HEK293 (cell line): ENCODE results near the gene DCST1.

Source experiments
- KLF1 ChIP-seq: fragments of 450-650 bp; formaldehyde crosslinking; IDR thresholded peaks from 2 replicates; pipeline ENCODE4 v1.5.1; 2016; ENCODE audit warnings: missing biosample characterization, missing genetic modification characterization
- KLF7 ChIP-seq: fragments of 450-650 bp; formaldehyde crosslinking; IDR thresholded peaks from 2 replicates; pipeline ENCODE4 v1.5.1; 2016; ENCODE audit warnings: missing biosample characterization, missing genetic modification characterization, borderline replicate concordance
- SCRT2 ChIP-seq: fragments of 450-650 bp; formaldehyde crosslinking; IDR thresholded peaks from 2 replicates; pipeline ENCODE4 v1.5.1; 2016; ENCODE audit warnings: missing biosample characterization, missing genetic modification characterization
- SETDB1 ChIP-seq: IDR thresholded peaks from one replicate; pipeline ENCODE4 v1.6.1; 2017; ENCODE audit warnings: mild to moderate bottlenecking, low read length, moderate library complexity, mixed read lengths; ENCODE audit not compliant: insufficient read length
- SP2 ChIP-seq: fragments of 450-650 bp; formaldehyde crosslinking; IDR thresholded peaks from 2 replicates; pipeline ENCODE4 v1.5.1; 2016; ENCODE audit warnings: missing biosample characterization, missing genetic modification characterization
- ZNF146 ChIP-seq: fragments of 450-650 bp; formaldehyde crosslinking; IDR thresholded peaks from 2 replicates; pipeline ENCODE4 v1.5.1; 2016; ENCODE audit warnings: missing biosample characterization, missing genetic modification characterization
- ZNF19 ChIP-seq: fragments of 450-650 bp; formaldehyde crosslinking; IDR thresholded peaks from 2 replicates; pipeline ENCODE4; 2016; ENCODE audit warnings: missing biosample characterization, missing genetic modification characterization, low read depth
- ZNF266 ChIP-seq: fragments of 450-650 bp; formaldehyde crosslinking; IDR thresholded peaks from 2 replicates; pipeline ENCODE4 v1.5.1; 2016; ENCODE audit warnings: missing biosample characterization, missing genetic modification characterization, low read depth
- ZNF302 ChIP-seq: fragments of 450-650 bp; formaldehyde crosslinking; IDR thresholded peaks from 2 replicates; pipeline ENCODE4 v1.5.1; 2016; ENCODE audit warnings: missing biosample characterization, missing genetic modification characterization, low read depth
- ZNF335 ChIP-seq: fragments of 450-650 bp; formaldehyde crosslinking; conservative IDR thresholded peaks from 2 replicates; pipeline ENCODE4 v1.5.1; 2016; ENCODE audit warnings: missing biosample characterization, missing genetic modification characterization
- ZNF416 ChIP-seq: fragments of 450-650 bp; formaldehyde crosslinking; IDR thresholded peaks from 2 replicates; pipeline ENCODE4 v1.5.1; 2016; ENCODE audit warnings: missing biosample characterization, missing genetic modification characterization
- ZNF423 ChIP-seq: fragments of 450-650 bp; formaldehyde crosslinking; IDR thresholded peaks from 2 replicates; pipeline ENCODE4 v1.5.1; 2016; ENCODE audit warnings: missing biosample characterization, missing genetic modification characterization
- ZNF48 ChIP-seq: fragments of 450-650 bp; formaldehyde crosslinking; IDR thresholded peaks from 2 replicates; pipeline ENCODE4 v1.5.1; 2016; ENCODE audit warnings: missing biosample characterization, missing genetic modification characterization
- ZNF561 ChIP-seq: fragments of 450-650 bp; IDR thresholded peaks from 2 replicates; pipeline ENCODE4 v1.5.1; 2018; ENCODE audit warnings: missing biosample characterization, missing genetic modification characterization, borderline replicate concordance
- ZNF585B ChIP-seq: fragments of 450-650 bp; formaldehyde crosslinking; IDR thresholded peaks from 2 replicates; pipeline ENCODE4 v1.5.1; 2016; ENCODE audit warnings: missing biosample characterization, missing genetic modification characterization
- ZNF654 ChIP-seq: fragments of 450-650 bp; formaldehyde crosslinking; IDR thresholded peaks from 2 replicates; pipeline ENCODE4 v1.5.1; 2016; ENCODE audit warnings: low read depth, missing biosample characterization, missing genetic modification characterization
- ZNF670 ChIP-seq: fragments of 450-650 bp; formaldehyde crosslinking; IDR thresholded peaks from 2 replicates; pipeline ENCODE4 v1.5.1; 2016; ENCODE audit warnings: missing biosample characterization, missing genetic modification characterization, low read depth
- ZNF777 ChIP-seq: fragments of 450-650 bp; formaldehyde crosslinking; IDR thresholded peaks from 2 replicates; pipeline ENCODE4 v1.5.1; 2017; ENCODE audit warnings: missing biosample characterization, missing genetic modification characterization, borderline replicate concordance
- ZNF791 ChIP-seq: fragments of 450-650 bp; formaldehyde crosslinking; IDR thresholded peaks from 2 replicates; pipeline ENCODE4 v1.5.1; 2016; ENCODE audit warnings: missing biosample characterization, missing genetic modification characterization
- TF ChIP-seq, protein P1 (sequence below): fragments of 450-650 bp; formaldehyde crosslinking; IDR thresholded peaks from 2 replicates; pipeline ENCODE4 v1.5.1; 2016; ENCODE audit warnings: missing biosample characterization, missing genetic modification characterization
- TF ChIP-seq, protein P2 (sequence below): fragments of 450-650 bp; formaldehyde crosslinking; IDR thresholded peaks from 2 replicates; pipeline ENCODE4 v1.5.1; 2016; ENCODE audit warnings: missing biosample characterization, missing genetic modification characterization
- TF ChIP-seq, protein P3 (sequence below): fragments of 450-650 bp; formaldehyde crosslinking; IDR thresholded peaks from 2 replicates; pipeline ENCODE4 v1.5.1; 2016; ENCODE audit warnings: missing biosample characterization, missing genetic modification characterization
- TF ChIP-seq, protein P4 (sequence below): fragments of 450-650 bp; formaldehyde crosslinking; IDR thresholded peaks from 2 replicates; pipeline ENCODE4 v1.5.1; 2016; ENCODE audit warnings: missing biosample characterization, missing genetic modification characterization, borderline replicate concordance
- TF ChIP-seq, protein P5 (sequence below): fragments of 450-650 bp; formaldehyde crosslinking; IDR thresholded peaks from 2 replicates; pipeline ENCODE4 v1.5.1; 2016; ENCODE audit warnings: missing biosample characterization, missing genetic modification characterization
- TF ChIP-seq, protein P6 (sequence below): fragments of 450-650 bp; formaldehyde crosslinking; IDR thresholded peaks from 2 replicates; pipeline ENCODE4 v1.5.1; 2016; ENCODE audit warnings: missing biosample characterization, missing genetic modification characterization

Gene DCST1

DNA sequence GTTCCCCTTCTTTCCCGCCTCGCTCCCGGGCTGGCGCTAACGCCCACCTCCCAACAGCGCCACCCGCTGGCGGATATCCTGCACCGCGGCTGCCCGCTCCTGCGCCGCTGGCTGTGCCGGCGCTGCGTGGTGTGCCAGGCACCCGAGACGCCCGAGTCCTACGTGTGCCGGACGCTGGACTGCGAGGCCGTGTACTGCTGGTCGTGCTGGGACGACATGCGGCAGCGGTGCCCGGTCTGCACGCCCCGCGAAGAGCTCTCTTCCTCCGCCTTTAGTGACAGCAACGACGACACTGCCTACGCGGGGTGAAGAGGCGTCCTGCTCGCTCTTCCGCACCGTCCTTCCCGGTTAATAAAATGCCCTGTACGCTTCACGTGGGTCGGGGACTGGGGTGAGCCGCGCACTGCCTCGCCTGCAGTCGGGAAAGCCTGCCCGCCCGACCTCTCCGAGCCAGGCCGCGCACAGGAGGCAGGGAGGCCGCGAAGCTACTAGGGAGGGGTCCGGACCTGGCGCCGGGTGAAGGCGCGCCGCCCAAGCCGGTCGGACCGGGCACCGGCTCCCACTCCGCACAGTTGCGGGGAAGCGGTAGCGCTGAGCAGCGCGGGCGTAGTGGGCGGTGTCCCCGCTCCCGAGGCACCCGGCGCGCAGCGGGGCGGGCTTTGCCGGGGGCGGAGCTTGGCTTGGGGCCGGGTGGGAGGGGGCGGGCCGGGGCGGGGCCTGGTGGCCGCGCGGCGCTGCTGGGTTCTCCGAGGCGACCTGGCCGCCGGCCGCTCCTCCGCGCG is 17.1 kb downstream of the DCST1 start, which contains the start of gene ADAM15 (continued):
- TF ChIP-seq ZNF654 (tag by site-specific recombination) (peak; percentile 44), KLF7 (peak; percentile 96), ZNF585B (tag by site-specific recombination) (0 out of 2 replicates have a peak, but pooled peaks have one; percentile 11), ZNF146 (tag by site-specific recombination) (no peak), ZNF670 (tag by site-specific recombination) (no peak), ZNF266 (tag by site-specific recombination) (no peak), ZNF423 (tag by site-specific recombination) (peak; percentile 55; the same call in 1 of the 2 replicates), ZNF561 (0 out of 2 replicates have a peak, but pooled peaks have one; percentile 23), SCRT2 (tag by site-specific recombination) (no peak), ZNF302 (tag by site-specific recombination) (no peak), ZNF48 (no peak), KLF1 (tag by site-specific recombination) (peak; percentile 89), SETDB1 (no peak), ZNF19 (tag by site-specific recombination) (no peak), ZNF777 (tag by site-specific recombination) (peak; percentile 87), ZNF335 (tag by site-specific recombination) (peak; percentile 73), SP2 (tag by site-specific recombination) (peak; percentile 87), ZNF416 (tag by site-specific recombination) (no peak), ZNF791 (tag by site-specific recombination) (no peak)
- TF ChIP-seq, protein P1, sequence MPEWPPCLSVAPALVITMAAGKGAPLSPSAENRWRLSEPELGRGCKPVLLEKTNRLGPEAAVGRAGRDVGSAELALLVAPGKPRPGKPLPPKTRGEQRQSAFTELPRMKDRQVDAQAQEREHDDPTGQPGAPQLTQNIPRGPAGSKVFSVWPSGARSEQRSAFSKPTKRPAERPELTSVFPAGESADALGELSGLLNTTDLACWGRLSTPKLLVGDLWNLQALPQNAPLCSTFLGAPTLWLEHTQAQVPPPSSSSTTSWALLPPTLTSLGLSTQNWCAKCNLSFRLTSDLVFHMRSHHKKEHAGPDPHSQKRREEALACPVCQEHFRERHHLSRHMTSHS = no peak
- TF ChIP-seq, protein P2, sequence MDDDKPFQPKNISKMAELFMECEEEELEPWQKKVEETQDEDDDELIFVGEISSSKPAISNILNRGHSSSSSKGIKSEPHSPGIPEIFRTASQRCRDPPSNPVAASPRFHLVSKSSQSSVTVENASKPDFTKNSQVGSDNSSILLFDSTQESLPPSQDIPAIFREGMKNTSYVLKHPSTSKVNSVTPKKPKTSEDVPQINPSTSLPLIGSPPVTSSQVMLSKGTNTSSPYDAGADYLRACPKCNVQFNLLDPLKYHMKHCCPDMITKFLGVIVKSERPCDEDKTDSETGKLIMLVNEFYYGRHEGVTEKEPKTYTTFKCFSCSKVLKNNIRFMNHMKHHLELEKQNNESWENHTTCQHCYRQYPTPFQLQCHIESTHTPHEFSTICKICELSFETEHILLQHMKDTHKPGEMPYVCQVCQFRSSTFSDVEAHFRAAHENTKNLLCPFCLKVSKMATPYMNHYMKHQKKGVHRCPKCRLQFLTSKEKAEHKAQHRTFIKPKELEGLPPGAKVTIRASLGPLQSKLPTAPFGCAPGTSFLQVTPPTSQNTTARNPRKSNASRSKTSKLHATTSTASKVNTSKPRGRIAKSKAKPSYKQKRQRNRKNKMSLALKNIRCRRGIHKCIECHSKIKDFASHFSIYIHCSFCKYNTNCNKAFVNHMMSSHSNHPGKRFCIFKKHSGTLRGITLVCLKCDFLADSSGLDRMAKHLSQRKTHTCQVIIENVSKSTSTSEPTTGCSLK = no peak
- TF ChIP-seq, protein P3, sequence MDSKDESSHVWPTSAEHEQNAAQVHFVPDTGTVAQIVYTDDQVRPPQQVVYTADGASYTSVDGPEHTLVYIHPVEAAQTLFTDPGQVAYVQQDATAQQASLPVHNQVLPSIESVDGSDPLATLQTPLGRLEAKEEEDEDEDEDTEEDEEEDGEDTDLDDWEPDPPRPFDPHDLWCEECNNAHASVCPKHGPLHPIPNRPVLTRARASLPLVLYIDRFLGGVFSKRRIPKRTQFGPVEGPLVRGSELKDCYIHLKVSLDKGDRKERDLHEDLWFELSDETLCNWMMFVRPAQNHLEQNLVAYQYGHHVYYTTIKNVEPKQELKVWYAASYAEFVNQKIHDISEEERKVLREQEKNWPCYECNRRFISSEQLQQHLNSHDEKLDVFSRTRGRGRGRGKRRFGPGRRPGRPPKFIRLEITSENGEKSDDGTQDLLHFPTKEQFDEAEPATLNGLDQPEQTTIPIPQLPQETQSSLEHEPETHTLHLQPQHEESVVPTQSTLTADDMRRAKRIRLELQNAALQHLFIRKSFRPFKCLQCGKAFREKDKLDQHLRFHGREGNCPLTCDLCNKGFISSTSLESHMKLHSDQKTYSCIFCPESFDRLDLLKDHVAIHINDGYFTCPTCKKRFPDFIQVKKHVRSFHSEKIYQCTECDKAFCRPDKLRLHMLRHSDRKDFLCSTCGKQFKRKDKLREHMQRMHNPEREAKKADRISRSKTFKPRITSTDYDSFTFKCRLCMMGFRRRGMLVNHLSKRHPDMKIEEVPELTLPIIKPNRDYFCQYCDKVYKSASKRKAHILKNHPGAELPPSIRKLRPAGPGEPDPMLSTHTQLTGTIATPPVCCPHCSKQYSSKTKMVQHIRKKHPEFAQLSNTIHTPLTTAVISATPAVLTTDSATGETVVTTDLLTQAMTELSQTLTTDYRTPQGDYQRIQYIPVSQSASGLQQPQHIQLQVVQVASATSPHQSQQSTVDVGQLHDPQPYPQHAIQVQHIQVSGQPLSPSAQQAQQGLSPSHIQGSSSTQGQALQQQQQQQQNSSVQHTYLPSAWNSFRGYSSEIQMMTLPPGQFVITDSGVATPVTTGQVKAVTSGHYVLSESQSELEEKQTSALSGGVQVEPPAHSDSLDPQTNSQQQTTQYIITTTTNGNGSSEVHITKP (tag by site-specific recombination) = peak; percentile 8; the same call in 1 of the 2 replicates
- TF ChIP-seq, protein P4, sequence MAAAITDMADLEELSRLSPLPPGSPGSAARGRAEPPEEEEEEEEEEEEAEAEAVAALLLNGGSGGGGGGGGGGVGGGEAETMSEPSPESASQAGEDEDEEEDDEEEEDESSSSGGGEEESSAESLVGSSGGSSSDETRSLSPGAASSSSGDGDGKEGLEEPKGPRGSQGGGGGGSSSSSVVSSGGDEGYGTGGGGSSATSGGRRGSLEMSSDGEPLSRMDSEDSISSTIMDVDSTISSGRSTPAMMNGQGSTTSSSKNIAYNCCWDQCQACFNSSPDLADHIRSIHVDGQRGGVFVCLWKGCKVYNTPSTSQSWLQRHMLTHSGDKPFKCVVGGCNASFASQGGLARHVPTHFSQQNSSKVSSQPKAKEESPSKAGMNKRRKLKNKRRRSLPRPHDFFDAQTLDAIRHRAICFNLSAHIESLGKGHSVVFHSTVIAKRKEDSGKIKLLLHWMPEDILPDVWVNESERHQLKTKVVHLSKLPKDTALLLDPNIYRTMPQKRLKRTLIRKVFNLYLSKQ (tag by site-specific recombination) = no peak
- TF ChIP-seq, protein P5, sequence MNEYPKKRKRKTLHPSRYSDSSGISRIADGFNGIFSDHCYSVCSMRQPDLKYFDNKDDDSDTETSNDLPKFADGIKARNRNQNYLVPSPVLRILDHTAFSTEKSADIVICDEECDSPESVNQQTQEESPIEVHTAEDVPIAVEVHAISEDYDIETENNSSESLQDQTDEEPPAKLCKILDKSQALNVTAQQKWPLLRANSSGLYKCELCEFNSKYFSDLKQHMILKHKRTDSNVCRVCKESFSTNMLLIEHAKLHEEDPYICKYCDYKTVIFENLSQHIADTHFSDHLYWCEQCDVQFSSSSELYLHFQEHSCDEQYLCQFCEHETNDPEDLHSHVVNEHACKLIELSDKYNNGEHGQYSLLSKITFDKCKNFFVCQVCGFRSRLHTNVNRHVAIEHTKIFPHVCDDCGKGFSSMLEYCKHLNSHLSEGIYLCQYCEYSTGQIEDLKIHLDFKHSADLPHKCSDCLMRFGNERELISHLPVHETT = peak; percentile 64
- TF ChIP-seq, protein P6, sequence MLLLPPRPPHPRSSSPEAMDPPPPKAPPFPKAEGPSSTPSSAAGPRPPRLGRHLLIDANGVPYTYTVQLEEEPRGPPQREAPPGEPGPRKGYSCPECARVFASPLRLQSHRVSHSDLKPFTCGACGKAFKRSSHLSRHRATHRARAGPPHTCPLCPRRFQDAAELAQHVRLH (tag by site-specific recombination) = peak; percentile 99
